Measurements from ENCODE around the gene CORO2A.
"Not testable (repeated sequence)": the region's sequence is repeated elsewhere in the genome, so short reads cannot be mapped to it uniquely, and the experiment has no call there.

The CORO2A gene

DNA sequence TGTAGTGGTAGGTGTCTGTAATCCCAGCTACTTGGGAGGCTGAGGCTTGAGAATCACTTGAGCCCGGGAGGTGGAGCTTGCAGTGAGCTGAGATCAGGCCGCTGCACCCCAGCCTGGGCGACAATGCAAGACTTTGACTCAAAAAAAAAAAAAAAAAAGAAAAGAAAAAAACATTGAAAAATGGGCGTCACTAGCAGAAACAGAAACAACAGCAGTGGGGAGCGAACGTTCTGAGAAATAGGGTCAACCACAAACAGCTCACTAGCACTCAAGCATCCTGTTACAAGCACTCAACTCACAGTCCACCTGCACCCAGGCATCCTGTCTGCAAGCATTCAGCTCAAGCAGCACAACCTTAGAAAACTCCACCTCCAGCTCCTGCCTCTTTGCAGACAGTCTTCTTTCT, 90.6 kb downstream of the CORO2A start:
- peak; percentile 90 for DNase-seq

DNA sequence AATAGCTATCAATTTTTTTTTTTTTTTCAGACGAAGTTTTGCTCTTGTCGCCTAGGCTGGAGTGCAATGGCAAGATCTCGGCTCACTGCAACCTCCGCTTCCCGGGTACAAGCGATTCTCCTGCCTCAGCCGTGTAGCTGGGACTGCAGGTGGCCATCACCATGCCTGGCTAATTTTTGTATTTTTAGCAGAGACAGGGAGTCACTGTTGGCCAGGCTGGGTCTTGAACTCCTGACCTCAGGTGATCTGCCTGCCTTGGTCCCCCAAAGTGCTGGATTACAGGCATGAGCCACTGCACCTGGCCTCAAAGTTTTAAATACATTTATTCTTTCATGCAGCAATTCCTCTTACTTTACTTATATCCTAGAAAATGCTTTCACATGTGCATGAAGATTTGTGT, 91.0 kb downstream of the CORO2A start:
- DNase-seq, result no peak

DNA sequence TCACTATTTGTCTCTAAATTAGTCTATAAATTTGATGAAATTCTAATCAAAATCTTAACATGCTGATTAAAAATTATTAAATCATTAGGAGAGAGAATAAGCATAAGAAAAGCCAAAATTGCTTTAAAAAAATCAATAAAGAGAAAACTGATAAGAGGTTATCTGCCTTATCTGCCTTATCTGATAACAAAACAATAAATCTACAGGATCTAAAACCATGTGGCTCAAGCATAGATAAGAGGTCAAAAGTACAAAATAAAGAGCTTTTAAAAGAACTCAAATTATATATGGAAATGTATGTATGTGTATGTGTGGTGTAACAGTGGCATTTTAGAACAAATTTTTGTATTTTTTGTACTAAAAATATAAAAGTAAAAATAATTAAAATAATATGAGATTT, 92.0 kb downstream of the CORO2A start:
- no peak for DNase-seq

DNA sequence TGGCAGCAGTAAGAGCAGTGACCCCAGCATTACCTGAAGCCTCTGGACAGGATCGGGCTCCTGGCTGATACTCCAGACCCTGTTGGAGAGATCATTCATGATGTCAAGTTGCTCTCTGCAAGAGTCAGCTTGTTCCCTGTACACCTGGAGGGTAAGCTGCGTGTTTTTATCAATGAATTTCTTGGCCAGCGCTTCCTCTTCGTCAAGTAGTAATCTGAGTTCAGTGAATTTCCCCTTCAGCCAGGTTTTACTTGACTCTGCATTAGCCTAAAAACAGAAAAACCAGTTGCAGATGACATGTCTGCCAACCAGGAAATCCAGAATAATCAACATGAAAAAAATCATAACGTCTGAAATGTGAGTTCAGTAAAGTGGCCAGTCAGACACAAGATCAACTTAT, 92.5 kb downstream of the CORO2A start:
- no peak for DNase-seq

DNA sequence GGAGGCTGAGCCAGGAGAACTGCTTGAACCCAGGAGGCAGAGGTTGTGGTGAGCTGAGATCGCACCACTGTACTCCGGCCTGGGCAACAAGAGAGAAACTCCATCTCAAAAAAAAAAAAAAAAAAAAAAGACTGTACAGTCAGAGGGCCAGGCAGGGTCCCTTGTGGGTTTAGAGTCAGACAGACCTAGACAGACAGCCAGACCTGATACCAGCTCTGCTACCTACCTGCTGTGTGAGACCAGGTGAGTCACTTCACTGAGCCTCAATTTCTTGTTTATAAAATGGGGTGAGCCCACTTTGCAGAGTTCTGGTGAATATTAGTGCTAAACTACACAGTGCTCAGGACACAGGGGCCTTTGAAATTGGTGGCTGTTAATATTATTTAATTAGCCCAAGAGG, 93.1 kb downstream of the CORO2A start:
- no peak for DNase-seq

DNA sequence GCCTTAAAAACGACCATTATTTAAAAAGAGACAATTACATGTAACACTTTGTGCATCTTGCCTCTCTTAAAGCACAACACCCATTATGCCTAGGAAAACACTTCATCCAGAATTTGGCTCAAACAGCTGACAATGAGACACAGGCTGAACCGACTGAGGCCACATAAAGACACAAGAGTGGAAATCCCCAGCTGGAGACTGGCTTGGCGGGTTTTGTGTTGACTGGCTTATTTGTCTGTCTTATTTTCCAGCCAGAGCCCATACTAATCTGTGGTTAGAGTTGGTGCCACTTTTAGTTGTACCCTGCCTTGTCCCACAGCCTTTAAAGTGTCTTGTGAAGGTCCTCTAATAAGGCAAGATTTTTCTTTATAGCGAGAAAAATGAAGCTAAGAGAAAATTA, 94.6 kb downstream of the CORO2A start:
- peak; percentile 61 for DNase-seq

DNA sequence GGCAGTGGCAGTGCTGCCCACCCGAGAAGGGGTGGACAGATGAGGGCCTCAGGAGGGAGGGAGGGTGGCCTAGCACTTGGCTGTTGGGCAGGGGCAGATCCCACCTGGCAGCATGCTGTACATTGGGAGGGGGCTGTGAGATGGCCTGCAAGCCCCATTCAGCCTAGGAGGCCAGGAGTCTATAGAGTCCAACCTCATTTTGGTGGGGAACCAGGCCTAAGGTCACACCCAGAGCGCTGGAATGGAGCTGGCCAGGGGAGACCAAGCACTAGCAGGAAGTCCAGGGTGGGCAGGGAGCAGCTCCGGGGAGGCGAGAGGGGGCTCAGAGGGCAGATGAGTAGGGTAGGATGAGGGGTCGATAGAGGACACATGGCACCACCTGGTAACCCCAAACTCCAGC, 96.3 kb downstream of the CORO2A start:
- DNase-seq, result no peak

DNA sequence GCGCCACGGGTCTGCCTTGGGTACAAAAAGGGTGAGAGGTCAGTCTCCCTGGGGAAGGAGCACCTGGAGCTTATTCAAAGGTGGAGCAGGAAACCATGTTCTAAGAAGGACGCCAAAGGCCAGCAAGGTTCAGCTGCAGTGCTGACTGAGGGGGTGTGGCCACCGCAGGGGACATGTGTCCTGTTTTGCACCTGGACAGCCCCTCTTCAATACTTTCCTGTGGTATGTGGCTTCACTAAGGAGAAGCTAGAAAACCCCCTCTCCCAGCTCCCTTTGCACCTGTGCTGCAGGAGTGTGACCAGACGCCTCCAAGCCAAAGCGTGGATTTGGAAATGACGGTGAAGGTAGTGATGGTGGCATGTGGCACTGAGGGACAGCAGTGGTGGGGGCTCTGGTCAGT, 97.0 kb downstream of the CORO2A start:
- no peak for DNase-seq

DNA sequence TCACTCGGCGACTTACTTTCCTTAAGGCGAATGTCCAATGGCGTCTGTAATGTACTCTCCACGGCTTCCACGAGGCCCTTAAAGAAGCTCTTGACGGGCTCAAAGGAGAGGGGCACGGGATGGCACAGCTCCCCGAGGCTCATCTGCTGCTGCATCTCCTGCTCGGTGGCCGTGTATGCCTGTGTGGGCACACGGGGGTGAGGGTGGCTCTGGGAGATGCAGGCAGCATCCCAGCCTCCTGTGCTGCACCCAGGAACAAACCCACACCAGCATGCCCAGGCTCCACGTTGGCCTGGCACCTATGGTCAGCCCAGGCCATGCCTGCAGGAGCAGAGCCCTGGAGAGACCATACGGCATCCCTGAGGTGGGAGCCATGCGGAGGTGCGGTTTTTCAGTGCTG, 97.6 kb downstream of the CORO2A start:
- DNase-seq, result no peak

DNA sequence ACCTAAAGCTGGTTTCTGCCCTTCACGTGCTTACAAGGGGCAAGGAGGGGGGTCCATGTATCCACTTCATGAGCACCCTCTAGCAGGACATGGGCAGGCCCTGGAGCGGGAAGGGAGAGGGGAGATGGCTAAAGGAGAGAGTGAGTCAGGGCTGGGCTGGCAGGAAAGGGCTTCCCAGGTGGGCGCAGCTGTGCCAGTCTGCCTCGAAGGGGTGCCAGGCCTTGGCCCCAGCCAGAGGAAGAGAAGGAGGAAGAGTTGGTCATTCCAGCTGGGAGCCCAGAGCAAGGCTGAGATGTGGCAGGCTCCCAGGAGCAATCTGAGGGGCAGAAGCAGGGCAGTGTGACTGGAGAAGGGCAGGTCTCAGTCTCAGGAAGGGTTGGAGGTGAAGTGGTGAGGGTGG, 98.1 kb downstream of the CORO2A start:
- no peak for DNase-seq

DNA sequence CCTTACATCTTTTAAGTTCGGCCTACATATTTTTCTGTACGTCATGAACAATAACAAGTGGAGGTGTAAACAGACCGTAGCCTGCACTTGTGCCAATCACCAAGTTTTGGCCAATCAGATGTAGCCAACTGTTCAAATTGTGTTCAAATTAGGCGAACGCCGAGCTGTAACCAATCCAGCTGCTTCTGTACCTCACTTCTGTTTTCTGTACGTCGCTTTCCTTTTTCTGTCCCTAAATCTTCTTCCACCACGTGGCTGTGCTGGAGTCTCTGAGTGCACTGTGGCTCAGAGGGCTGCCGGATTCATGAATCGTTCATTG, 99.9 kb downstream of the CORO2A start:
- DNase-seq, result no peak

DNA sequence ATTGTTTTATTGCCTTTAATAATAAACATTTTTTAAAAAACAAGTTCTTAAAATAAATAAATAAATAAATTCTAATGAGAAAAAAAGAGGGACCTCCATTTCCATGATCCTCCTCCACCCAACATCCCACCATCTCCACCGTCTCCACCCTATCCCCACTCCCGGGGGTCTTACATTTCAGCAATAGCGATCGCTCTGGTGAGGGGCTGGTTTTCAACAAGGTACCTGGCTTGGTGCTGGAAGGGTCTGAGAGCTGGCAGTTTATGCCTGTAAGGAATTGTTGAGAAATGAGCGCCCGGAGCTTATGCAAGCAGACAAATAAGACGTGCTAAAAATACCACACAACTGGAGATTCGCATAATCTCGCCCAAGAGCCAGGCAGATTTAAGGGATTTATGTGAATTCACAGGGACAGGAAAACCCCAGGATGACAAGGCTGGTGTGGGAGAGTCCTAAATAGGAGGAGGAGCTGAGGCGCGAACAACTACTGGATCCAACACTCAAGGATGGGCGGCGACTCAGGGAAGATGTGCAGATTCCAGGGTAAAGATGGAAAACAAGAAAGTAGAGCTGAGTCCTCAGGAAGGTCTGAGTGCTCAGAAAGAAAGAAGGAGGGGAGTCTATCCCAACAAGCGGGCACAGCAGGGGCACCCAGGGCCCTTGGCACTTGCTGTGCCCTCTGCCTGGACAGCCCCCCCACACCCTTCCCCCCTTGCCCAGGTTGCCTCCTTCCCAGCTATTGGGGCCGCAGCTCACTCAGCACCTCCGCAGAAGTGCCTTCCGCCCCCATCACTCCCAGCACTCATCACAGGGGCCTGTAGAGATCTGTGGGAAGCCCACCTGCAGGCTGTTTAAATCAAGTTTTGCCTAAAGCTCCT, 100.5 kb downstream of the CORO2A start:
- no peak for DNase-seq

DNA sequence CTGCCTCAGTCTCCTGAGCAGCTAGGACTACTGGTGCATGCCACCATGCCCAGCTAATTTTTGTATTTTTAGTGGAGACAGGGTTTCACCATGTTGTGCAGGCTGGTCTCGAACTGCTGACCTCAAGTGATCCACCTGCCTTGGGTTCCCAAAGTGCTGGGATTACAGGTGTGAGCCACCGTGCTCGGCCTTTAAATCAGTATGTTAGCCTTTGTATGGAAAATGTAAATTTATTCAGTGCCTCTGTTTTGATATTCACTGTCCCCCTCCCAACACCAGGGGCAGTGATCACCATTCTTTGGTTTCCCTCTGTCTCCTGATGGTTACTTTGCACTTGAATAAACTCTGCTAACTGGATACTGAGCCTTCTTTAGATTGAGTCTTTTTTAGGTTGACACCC, 101.8 kb downstream of the CORO2A start:
- DNase-seq, result not testable (repeated sequence)

DNA sequence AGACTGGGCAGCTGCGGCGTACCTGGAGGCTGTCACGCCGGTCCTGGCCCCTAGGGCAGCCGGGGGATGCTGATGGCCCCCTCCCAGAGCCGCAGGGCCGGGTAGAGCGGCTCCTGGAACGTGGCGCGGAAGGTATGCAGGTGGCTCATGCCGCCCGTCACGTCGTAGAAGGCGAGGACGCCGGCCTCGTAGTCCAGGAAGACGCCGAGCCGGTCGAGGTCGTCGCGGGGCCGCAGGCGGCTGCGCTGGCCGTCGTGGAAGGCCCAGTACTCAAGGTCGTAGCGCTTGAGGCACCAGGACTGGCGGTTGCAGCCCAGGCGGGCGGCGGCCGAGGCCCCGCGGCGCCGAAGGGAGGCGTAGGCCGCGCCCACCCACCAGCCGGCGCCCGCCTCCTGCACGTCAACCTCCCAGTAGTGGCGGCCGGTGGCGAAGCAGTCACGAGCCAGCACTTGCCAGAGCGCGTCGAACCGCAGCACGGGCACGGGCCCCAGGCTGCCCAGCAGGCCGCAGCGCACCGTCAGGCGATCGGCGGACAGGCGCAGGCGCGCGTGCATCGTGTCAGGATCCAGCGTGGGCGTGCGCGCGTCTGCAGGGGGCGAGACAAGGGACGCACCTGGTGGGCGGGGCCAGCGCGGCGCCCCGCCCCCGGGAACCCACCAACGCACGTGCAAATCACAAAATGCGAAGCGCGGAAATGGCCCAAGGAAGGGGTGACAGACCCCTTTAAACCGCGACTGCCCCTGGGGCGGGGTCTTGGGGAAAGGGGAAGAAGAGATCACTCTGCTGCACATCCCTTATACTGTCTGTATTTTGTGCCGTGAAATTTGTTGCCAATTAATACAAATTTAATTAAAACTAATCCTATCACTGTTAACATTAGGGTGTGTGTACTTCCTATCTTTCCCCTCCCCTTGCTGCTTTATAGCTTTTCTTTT, 104.8 kb downstream of the CORO2A start:
- peak; percentile 64 for DNase-seq

DNA sequence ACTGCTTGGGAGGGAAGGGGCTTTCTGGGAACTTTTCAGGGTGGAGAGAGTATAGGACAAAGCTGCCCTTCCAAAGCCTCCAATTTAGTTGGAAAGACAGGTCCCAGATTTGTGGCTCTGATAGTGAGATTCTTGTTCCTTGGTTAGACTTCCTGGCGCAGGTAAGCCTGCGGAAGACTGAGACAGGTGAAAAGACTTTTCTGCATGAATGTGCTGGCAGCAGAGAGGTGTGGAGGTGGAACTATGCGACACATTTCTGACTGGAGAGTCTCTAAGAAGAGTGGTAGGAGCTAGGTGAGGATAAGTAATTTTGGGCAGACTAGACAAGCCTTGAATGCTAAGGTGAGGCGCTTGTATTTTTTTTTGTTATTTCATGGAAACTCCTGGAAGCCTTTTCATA, 106.0 kb downstream of the CORO2A start:
- no peak for DNase-seq

DNA sequence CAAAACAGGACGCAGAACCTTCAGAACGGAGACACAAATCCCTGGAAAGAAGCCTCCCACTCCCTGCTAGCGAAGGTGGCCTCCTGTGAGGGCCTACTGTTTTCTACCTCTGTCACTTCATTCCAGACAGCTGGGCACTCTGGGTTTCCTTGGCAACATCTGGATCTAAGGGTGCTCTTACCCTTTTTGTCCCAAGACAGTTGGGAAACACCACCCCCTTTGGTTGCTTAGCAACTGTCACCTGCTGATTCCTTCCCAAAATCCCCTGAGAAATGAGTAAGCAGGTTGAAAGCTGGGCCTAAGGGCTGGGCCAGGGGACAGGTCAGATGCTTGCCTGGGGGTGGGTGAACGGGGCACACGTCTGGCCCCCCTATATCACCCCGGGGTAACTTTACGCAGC, 106.5 kb downstream of the CORO2A start:
- DNase-seq, result no peak

DNA sequence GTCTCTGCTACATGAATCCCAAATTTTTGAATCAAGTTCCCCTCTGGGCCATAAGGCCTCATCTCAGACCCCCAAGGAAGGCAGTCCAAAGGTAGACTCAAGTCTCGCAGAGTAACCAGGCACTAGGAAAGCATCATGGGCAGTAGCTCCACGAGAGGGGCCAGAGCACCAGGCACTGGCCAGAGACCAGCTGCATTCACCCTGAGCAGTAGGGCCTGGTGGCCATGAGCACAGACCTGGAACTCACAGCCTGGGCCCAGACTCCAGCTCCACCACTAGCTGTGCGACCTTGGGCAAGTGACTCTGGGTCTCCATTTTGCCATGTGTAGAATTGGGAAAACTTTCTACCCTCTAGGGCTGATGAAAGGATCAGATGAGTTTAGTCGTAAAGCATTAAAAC, 107.4 kb downstream of the CORO2A start:
- no peak for DNase-seq

DNA sequence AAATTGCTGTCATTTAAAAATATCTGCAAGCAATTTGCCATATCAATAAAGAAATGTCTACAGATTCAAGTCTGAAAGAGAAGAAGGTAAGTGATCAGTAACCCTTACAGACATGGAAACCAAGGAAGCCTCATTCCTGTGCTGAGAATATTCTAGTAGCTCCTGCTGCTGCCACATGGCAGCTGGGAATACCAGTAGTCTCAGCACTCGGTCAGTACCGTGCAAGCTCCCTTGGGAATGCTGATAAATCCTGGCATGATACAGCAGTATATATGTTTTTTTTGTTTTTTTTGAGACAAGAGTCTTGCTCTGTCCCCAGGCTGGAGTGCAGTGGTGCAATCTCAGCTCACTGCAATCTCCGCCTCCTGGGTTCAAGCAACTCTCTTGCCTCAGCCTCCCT, 108.0 kb downstream of the CORO2A start:
- DNase-seq, result no peak

DNA sequence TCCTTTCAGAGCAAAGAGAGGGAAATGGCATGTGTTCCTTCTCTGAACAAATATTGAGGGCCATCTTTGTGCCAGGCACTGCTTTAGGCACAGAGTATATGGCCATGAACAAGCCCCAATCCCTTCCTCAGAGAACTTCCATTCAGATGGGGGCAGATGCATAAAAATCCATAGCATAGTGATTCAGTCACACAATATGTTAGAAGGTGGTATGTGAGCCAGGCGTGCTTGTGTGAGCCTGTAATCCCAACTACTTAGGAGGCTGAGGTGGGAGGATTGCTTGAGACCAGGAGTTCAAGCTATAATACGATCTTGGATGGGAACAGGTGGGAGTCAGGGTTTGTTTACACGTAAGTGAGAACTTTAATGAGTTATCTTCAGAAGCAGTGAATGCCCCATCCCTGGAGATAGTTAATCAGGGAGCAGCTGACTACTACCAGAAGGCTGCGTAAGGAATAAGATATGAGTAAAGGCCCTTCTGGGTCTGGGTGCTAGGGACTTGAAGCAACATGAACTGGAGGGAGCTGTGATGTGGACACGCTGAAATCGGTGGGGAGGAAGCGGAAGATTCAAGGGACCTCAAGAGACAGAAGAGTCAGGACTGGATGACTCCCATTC, 108.8 kb downstream of the CORO2A start:
- no peak for DNase-seq

DNA sequence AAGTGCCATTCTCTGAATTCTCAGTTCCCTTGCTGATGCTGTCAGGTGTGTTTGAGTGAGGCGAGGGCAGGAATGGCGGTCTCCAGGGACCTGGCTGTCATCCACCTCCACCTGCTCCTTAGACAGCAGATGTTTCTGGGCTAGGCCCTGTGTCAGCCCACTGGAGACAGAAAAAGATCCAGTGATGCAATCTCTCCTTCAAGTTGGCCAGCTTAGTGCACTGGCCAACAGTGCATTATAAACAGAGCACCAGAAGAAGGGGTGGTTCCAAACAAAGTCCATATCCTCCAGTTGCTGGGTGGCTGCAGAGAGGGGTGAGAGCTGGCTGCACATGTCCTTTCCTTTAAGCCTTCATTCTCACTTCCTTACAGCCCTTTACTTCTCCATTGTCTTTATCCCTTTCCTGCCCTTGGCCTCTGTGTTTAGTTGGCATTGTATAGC, 109.4 kb downstream of the CORO2A start:
- no peak for DNase-seq

DNA sequence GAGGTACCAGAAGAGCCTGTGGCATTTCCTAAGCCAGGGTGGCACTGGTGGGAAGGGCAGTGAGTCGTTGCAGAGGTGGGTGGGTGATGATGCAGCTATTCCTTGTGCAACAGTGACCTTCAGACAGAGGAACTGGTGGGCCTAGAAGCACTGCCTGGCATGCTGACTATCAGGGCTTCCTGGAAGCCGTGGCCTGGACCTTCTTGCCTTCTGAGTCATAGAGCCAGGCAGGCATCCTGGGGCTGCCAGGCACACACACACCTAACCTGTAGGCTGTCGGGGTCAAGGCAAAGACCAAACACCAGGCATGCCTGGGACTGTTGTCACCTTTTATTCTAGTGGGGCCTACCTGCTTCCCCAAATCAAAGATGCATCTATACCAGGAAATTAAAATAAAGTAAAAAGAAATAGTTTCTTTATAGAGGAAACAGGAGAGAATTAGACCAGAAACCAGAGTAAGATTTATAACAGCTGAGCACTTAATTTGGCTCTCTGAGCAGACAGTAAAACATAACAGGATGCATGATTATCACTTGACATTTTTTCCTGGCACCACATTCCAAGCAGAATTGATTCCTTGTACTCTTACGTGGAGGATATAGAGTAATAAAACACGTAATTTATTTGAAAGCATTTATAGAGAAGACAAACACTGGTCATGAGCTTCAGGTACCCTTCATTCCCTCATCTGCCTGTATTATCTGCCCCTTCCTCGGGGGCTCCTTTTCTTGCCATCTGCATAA, 110.8 kb downstream of the CORO2A start:
- DNase-seq, result no peak

DNA sequence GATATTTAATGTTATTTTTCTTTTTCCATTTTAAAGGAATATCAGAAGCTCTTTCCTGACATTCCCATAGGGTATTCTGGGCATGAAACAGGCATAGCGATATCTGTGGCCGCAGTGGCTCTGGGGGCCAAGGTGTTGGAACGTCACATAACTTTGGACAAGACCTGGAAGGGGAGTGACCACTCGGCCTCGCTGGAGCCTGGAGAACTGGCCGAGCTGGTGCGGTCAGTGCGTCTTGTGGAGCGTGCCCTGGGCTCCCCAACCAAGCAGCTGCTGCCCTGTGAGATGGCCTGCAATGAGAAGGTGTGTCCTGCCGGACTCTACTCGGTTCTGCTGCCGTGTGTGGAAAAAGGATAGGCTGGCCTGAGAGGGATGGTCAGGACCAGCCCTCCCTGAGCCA, 111.7 kb downstream of the CORO2A start:
- DNase-seq, result no peak

DNA sequence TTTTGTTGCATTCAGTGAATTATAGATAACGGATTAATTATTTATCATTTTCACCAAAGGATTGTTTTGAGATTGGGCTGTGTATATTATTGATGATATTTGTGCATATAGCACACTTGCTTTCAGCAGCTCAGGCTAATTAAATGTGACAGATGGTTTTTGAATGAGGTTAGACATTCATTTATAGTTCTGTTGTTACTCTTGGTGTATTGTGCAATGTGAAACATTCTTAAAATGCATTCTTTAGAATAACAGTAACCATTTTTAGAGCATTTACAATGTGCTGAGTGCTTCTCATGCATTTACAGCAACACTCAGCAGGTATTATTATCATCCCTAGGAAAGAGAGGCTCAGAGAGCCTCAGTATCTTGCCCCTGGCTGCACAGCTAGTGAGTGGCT, 112.1 kb downstream of the CORO2A start:
- DNase-seq, result no peak

Data from CD4-positive, alpha-beta T cell treated with Interleukin-10 for 1 hour (primary cell).